Measurements from ENCODE around the gene ARPC4. TPM values are rescaled to one million over a fixed set of nuclear protein-coding genes. Genes with fewer than 3 reads are reported as not detected.
A peak's percentile ranks its signal among the peaks of the same experiment; 100 is the strongest.
"Not testable (repeated sequence)": the region's sequence is repeated elsewhere in the genome, so short reads cannot be mapped to it uniquely, and the experiment has no call there.

The ARPC4 gene
- total RNA-seq, 2 donors from 2014 or later: 159 to 291 TPM

DNA sequence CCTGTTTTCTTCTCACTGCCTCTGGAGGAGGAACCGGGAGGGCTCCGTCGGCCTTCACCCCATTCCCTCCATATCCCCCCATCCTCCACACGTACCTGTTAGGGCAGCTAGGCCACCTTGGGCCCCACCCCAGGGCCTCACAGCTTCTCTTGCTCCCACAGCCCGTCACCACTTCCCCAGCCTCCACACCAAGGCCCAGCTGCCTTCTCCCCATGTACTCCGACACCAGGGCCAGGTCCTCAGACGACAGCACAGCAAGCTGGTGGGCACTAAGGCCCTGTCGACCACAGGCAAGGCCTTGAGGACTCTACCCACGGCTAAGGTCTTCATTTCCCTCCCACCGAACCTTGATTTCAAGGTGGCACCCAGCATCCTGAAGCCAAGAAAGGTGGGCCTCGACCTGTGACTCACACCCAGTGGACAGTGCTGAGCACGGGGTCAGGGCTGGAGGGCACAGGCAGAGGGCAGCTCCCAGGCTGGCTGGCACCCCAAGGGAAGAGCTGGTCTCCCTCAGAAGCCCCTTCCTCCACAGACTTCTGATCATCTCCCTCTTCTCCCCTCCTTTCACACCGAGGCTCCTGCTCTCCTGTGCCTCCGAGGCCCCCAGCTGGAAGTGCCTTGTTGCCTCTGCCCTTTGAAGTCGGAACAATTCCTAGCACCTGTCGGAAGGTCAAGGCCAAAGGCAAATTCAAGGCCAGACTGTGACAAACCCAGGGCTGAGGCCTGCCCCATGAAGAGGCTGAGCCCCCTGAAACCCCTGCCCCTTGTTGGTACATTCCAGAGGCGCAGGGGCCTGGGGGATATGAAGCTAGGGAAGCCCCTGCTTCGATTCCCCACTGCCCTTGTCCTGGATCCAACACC lies 41.9 kb downstream of the ARPC4 start:
- no peak for ATAC-seq (replicated peaks)
- Mint-ChIP-seq H3K9me3 (no peaks in the 10 kb centered on the region), H3K4me1 (no peaks in the 10 kb centered on the region), H3K27me3 (no peaks in the 10 kb centered on the region), H3K36me3 (ENCODE audit: low read depth) (peaks cover 97% of the 10 kb centered on the region), H3K4me3 (no peak overlapping the region), H3K27ac (peak overlapping the region; percentile 28)

DNA sequence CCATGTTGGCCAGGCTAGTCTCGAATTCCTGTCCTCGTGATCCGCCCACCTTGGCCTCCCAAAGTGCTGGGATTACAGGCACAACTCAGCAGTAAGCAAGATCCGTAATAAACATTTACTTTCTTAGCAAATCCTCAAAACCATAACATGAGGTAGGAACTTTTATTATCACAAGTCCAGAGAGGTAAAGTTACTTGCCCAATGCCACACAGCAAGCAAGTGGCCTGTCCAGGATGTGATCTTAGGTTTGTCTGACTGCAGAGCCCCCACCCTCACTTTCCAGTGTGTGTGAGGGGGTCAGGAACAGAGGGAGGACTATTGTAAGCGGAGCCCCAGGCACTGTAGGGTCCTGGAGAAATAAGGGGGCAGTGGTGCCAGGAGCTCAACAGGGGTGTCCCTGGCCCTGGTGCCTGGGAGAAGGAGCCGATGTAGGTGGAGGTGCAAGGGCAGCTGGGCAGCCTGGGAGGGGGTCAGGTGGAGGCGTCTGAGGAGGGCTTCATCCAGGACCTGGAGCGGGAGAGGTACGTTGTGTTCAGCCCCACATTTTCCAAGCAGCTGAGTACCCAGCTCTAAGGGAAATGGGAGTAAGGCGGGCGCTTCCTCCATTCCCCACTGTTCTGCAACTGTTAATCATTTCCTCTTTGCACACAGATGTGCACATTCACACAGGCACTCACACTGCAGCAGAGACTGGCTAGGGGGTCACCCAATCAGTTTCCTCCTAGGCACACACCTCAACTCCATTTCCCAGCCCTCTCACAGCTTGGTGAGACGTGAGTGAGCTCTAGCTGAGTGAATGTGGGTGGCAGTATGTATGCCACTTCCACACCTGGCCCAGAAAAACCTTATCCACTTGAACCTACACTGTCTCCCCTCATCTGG lies 45.1 kb downstream of the ARPC4 start:
- Mint-ChIP-seq H3K4me1 (peaks cover 10% of the 10 kb centered on the region), H3K9me3 (no peaks in the 10 kb centered on the region), H3K27me3 (no peaks in the 10 kb centered on the region), H3K27ac (no peak overlapping the region), H3K4me3 (no peak overlapping the region), H3K36me3 (ENCODE audit: low read depth) (peaks cover 97% of the 10 kb centered on the region)
- no peak for ATAC-seq (replicated peaks)

DNA sequence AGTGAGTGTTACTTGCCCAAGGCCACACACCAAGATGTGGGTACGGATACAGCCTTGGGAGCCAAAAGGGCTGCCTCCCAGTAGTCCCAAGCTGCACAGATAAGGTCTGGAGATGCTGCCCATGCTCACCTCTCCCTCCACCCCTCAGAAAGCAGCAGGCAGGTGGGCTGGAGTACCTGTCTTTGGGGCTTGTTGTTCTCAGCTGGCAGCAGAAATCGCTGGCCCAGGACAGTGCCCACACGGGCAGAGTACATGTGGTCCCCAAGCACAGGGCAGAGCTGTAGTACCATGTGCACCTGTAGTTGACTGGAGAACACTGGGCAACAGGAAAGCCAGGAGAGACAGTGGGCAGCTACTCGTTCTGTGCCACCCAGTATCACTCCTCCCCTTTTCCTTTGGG lies 46.0 kb downstream of the ARPC4 start:
- no peaks in the 10 kb centered on the region for H3K27me3 Mint-ChIP-seq
- no peak overlapping the region for H3K27ac Mint-ChIP-seq
- no peak overlapping the region for H3K4me3 Mint-ChIP-seq
- H3K4me1 Mint-ChIP-seq: peaks cover 10% of the 10 kb centered on the region
- ATAC-seq (replicated peaks): no peak
- no peaks in the 10 kb centered on the region for H3K9me3 Mint-ChIP-seq
- H3K36me3 Mint-ChIP-seq (ENCODE audit: low read depth): peaks cover 97% of the 10 kb centered on the region

DNA sequence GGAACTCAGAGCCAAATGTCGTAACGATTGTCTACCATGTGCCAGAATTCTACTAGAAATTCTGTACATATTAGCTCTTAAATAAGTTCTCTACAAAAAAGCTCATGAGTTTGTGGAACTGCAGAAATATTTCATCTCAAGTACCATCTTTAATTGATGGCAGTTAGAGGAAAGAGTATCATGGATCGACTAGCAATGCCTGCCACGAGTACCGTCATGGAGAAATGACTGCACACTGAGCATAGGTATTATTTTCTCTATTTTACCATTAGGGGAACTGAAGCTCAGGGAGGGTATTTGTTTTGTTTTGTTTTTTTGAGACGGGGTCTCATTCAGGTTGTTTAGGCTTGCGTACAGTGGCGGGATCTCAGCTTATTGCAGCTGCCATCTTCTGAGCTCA lies 48.1 kb downstream of the ARPC4 start:
- H3K4me1 Mint-ChIP-seq: peaks cover 10% of the 10 kb centered on the region
- no peak for ATAC-seq (replicated peaks)
- H3K27ac Mint-ChIP-seq: no peak overlapping the region
- H3K36me3 Mint-ChIP-seq (ENCODE audit: low read depth): peaks cover 77% of the 10 kb centered on the region
- H3K9me3 Mint-ChIP-seq: no peaks in the 10 kb centered on the region
- H3K27me3 Mint-ChIP-seq: no peaks in the 10 kb centered on the region
- no peak overlapping the region for H3K4me3 Mint-ChIP-seq

DNA sequence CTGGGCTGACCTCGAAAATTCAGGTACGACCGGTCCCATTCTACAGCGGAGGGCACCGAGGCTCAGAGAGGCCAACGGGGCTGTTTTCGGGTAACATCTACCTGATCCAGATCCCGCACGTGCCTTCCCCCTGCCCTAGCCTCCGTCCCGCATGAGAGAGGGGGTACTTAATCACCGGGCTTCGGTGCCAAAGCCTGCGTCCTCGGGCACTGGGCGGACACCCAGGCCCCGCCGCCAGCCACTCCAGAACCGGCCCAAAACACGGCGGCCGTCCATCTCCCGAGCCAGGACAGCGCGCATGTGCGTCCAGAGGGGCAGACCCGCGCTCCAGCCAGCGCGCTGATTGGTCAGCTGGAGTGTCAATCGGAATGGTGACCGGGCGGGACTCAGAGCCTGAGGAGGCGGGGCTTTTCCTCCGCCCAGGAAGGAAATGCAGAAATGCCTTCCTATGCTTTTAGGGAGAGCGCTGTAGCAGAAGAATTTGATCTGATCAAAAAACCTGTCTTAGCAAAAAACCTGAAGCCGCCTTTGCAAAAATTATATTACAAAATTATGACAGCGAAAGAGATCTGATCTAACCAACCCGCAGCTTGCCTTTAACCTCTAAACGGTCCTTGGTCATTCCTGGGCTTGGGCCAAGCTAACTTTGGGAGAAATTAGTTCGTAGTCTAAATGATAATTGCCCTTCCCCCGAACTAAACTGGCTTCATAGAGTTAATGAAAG lies 51.0 kb downstream of the ARPC4 start, which contains the start of gene RPUSD3:
Gene RPUSD3, minus strand, starts transcription at position 294 of the 724 bp plus-strand sequence. Its CDS starts 18 bp downstream, at position 276.
- Mint-ChIP-seq H3K27me3 (no peaks in the 10 kb centered on the region), H3K4me3 (peak within 1 kb of the TSS; percentile 100), H3K4me1 (peaks cover 10% of the 10 kb centered on the region), H3K36me3 (ENCODE audit: low read depth) (peaks cover 51% of the 10 kb centered on the region), H3K9me3 (no peaks in the 10 kb centered on the region), H3K27ac (peak within 1 kb of the TSS; percentile 96)
- ATAC-seq (replicated peaks): peak; percentile 96

DNA sequence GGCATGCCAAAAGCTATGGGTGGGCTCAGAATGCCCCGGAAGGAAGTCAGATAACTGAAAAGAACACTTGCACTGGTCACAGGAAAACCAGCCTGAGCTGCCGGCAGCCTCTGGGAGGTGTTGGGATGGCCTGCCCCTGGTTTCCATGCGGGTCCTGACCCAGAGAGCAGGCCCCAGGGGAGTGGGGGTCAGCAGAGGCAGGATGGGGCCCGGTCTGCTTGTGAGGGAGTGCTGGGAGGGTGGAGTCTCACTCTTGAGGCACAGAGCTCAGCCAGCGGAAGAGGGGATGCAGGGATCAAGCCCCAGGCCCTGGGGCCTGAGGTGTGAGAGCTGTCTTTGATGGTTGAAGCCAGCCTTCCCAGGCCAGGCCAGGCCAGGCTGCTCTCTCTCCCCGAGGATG lies 53.3 kb downstream of the ARPC4 start:
- H3K9me3 Mint-ChIP-seq: no peaks in the 10 kb centered on the region
- no peak overlapping the region for H3K4me3 Mint-ChIP-seq
- H3K27me3 Mint-ChIP-seq: no peaks in the 10 kb centered on the region
- H3K27ac Mint-ChIP-seq: no peak overlapping the region
- H3K36me3 Mint-ChIP-seq (ENCODE audit: low read depth): peaks cover 28% of the 10 kb centered on the region
- H3K4me1 Mint-ChIP-seq: peaks cover 10% of the 10 kb centered on the region
- no peak for ATAC-seq (replicated peaks)

DNA sequence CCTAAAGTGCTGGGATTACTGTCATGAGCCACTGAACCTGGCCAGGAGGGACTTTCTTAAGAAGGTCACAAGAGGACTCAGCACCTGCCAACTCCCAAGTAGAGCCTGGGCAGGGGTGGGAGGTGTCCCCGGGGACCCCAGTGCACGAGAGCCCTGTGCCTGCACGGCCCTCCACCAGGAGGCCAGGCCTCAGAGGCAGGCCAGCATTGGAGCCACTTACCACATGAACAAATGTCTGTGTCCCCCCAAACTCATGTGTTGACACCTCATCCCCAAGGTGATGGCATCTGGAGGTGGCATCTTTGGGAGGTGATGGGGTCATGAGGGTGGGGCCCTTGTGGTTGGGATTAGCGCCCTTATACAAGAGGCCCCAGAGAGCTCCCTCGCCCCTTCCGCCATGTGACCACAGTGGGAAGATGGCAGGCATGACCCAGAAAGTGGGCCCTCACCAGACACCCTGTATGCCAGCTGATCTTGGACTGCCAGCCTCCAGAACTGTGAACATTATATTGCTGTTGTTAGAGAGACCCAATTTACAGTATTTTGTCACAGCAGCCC lies 54.1 kb downstream of the ARPC4 start:
- Mint-ChIP-seq H3K4me1 (peaks cover 6% of the 10 kb centered on the region), H3K4me3 (no peak overlapping the region), H3K9me3 (no peaks in the 10 kb centered on the region), H3K27ac (no peak overlapping the region), H3K36me3 (ENCODE audit: low read depth) (peaks cover 21% of the 10 kb centered on the region), H3K27me3 (no peaks in the 10 kb centered on the region)
- ATAC-seq (replicated peaks): no peak

DNA sequence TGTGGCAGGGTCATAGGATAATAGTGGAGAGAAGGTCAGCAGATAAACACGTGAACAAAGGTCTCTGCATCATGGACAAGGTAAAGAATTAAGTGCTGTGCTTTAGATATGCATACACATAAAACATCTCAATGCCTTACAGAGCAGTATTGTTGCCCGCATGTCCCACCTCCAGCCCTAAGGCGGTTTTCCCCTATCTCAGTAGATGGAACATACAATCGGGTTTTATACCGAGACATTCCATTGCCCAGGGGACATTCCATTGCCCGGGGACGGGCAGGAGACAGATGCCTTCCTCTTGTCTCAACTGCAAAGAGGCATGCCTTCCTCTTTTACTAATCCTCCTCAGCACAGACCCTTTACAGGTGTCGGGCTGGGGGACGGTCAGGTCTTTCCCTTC lies 55.0 kb downstream of the ARPC4 start:
- not testable (repeated sequence) for H3K27ac Mint-ChIP-seq, H3K4me1 Mint-ChIP-seq

DNA sequence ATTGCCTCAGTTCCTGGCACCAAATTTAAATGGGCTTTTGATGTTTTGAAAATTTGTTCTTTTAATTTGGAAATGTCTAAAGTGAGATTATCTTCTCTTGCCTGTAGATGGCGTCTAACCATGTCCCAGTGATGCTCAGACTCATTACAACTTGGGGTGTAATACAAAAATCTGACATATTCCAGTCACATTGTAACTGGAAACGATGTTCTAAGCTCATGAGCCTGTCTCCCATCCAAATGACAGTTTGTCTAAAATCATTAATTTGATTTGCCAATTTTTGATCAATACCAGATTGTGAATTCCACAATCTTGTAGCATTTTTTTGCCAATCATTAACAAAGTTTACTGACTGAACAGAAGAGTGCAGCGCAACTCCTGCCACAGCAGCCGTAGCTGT lies 56.0 kb downstream of the ARPC4 start:
- not testable (repeated sequence) for ATAC-seq (replicated peaks); H3K4me1 Mint-ChIP-seq; H3K4me3 Mint-ChIP-seq; H3K36me3 Mint-ChIP-seq (ENCODE audit: low read depth); H3K27me3 Mint-ChIP-seq; H3K27ac Mint-ChIP-seq; H3K9me3 Mint-ChIP-seq

More for the DNA sequence above, 55.0 kb downstream of the ARPC4 start:
- not testable (repeated sequence) for H3K4me3 Mint-ChIP-seq; H3K9me3 Mint-ChIP-seq; H3K27me3 Mint-ChIP-seq; ATAC-seq (replicated peaks)
- H3K36me3 Mint-ChIP-seq (ENCODE audit: low read depth): peaks cover 12% of the 10 kb centered on the region

DNA sequence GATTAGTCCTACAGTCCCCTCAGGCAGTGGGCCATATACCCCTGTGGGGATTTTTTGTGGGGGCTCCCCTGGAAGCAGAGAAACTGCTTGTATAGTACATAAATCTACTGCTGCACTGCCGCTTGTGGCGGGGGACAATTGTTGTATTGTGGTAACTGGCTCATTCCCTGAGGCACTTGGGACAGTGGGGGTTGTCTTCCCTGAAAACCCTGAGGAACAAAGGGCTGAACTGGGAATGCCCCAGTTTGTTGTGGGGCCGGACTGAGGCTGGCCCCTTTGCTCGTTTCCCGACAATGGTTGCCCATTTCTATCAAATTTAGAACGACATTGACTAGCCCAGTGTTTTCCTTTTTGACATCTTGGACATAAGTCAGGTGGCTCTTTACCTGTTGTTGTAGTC lies 58.5 kb downstream of the ARPC4 start:
- not testable (repeated sequence) for H3K27me3 Mint-ChIP-seq; H3K27ac Mint-ChIP-seq; H3K36me3 Mint-ChIP-seq (ENCODE audit: low read depth); H3K4me1 Mint-ChIP-seq; H3K9me3 Mint-ChIP-seq; ATAC-seq (replicated peaks); H3K4me3 Mint-ChIP-seq

DNA sequence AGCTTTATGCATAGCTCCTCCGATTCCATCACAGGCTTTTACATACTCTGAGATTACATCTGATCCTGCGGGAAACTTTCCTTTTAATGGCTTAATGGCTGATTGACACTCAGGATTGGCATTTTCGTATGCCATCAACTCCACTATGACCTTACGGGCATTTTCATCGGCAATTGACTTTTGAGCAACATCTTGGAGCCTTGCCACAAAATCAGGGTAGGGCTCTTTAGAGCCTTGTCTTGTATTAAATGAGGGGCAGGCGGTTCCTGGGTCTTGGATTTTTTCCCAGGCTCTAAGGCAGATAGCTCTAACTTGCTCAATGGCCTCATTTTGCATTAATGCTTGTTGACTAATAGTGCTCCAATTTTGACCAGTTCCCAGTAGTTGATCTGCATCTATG lies 59.0 kb downstream of the ARPC4 start:
- not testable (repeated sequence) for H3K36me3 Mint-ChIP-seq (ENCODE audit: low read depth); H3K4me3 Mint-ChIP-seq; H3K4me1 Mint-ChIP-seq; H3K27ac Mint-ChIP-seq; H3K27me3 Mint-ChIP-seq; H3K9me3 Mint-ChIP-seq; ATAC-seq (replicated peaks)

DNA sequence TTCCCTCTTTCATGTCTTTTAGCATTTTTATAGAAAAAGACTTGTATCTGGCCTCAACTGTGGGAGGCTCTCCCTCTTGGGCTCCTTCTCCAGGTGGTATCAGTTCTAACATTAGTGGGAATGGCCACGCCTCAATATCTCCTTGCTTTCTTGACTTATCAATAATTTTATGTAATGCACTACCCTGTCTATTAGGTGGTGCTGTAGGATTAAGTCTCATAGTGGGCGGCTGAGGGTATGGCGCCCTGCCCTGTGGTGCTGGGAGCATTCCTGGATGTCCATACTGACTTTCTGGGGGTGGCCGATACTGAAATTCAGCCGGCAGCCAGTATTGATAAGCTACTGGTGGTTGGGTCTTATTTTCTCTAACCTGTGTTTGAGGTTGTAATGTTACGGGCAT lies 59.6 kb downstream of the ARPC4 start:
- peaks cover 5% of the 10 kb centered on the region for H3K4me1 Mint-ChIP-seq
- ATAC-seq (replicated peaks): no peak
- H3K9me3 Mint-ChIP-seq: no peaks in the 10 kb centered on the region
- H3K4me3 Mint-ChIP-seq: peak overlapping the region; percentile 67
- no peaks in the 10 kb centered on the region for H3K27me3 Mint-ChIP-seq
- H3K27ac Mint-ChIP-seq: no peak overlapping the region
- H3K36me3 Mint-ChIP-seq (ENCODE audit: low read depth): no peaks in the 10 kb centered on the region

DNA sequence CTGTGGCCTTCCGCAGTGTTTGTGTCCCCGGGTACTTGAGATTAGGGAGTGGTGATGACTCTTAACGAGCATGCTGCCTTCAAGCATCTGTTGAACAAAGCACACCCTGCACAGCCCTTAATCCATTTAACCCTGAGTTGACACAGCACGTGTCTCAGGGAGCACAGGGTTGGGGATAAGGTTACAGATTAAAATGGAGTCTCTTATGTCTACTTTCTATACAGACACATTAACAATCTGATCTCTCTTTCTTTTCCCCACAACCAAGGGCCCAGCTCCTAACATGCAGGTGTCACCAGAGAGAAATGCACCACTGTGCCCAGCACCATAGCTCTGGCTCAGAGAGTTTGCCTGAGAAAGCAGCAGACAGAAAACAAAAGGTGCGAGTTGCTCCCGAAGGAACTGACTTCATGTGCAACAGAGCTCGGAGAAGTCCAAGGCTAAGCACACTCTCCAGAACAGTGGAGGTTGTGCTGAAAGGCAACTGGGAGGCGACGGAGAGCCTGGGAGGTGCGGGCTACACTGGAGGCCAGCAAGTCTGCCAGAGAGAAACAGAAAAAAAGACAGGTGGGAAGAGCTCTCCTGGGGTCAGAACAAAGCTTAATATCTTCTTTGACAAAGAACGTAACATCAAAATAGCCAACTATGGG lies 61.5 kb downstream of the ARPC4 start:
- H3K27me3 Mint-ChIP-seq; ATAC-seq (replicated peaks); H3K36me3 Mint-ChIP-seq (ENCODE audit: low read depth); H3K4me1 Mint-ChIP-seq; H3K9me3 Mint-ChIP-seq; H3K27ac Mint-ChIP-seq; H3K4me3 Mint-ChIP-seq: not testable (repeated sequence)

DNA sequence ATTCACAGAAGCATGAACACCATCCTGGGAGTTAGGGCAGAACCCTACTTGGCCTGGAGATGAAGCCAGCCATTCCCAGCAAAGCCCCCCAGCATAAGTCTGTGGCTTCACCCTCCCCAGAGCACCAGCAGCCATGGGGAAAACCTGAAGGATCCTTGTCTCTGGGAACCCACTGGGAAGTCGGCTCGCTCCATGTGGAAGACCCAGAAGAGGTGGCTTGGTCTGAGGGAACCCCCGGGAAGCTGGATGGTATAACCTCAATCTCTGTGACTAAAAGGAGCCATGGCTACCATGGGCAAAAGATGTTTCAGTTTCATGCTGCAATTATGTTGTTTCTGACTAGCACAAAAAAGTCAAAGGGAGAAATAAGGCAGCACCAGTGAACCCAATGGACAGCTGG lies 62.7 kb downstream of the ARPC4 start:
- no peak for ATAC-seq (replicated peaks)
- H3K27ac Mint-ChIP-seq: no peak overlapping the region
- H3K4me1 Mint-ChIP-seq: peaks cover 5% of the 10 kb centered on the region
- no peaks in the 10 kb centered on the region for H3K27me3 Mint-ChIP-seq
- no peaks in the 10 kb centered on the region for H3K9me3 Mint-ChIP-seq
- H3K36me3 Mint-ChIP-seq (ENCODE audit: low read depth): no peaks in the 10 kb centered on the region
- no peak overlapping the region for H3K4me3 Mint-ChIP-seq
